ENCODE measurements around the gene OR6S1.
A peak's percentile ranks its signal among the peaks of the same experiment; 100 is the strongest.
"Not testable (repeated sequence)": the region's sequence is repeated elsewhere in the genome, so short reads cannot be mapped to it uniquely, and the experiment has no call there.

The OR6S1 gene

DNA sequence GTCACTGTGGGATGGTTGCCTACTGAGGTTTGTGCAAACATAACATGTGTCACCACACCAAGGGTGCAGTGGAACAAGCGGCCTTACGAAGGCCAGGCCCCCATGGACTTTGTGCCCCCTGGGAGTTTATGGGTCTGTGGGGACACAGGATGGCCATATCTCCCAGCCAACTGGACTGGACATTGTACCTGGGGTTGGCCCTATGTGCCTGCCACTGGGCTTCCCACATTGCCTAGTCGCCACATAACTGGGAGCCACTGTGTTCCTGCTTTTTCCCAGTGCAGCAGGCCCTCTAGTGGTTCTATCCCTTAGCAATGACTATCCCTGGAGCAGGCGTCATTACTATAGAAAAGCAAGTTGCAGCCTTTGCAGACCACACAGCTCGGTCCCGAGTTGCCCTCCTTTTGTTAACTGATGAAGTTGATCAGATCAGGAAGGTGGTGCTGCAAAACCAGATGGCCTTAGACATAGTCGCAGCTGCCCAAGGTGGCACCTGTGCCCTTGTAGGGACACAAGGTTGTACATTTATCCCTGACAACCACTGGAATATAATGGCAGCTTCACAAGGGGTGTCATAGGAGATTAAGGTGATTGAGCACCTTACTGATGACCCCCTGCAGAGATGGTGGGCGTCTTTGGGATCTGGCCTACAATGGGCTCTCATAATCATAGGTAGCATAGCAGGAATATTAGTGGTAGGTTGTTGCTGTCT lies 35.1 kb downstream of the OR6S1 start:
- TF ChIP-seq CTCF (IDR thresholded peaks at IDR 0.05; ENCODE audit: borderline replicate concordance, control extremely low read depth, extremely low read depth, insufficient read depth, missing control alignments): peak; percentile 55
- peak; percentile 39 for DNase-seq (ENCODE audit: low spot score)
- in situ Hi-C loops (cut with MboI; ENCODE audit: low sequenced_read_pairs, unreplicated experiment): loop anchor here (10.0 kb wide), 1 partner anchor 282 kb away; no protein-coding TSS in a partner anchor

DNA sequence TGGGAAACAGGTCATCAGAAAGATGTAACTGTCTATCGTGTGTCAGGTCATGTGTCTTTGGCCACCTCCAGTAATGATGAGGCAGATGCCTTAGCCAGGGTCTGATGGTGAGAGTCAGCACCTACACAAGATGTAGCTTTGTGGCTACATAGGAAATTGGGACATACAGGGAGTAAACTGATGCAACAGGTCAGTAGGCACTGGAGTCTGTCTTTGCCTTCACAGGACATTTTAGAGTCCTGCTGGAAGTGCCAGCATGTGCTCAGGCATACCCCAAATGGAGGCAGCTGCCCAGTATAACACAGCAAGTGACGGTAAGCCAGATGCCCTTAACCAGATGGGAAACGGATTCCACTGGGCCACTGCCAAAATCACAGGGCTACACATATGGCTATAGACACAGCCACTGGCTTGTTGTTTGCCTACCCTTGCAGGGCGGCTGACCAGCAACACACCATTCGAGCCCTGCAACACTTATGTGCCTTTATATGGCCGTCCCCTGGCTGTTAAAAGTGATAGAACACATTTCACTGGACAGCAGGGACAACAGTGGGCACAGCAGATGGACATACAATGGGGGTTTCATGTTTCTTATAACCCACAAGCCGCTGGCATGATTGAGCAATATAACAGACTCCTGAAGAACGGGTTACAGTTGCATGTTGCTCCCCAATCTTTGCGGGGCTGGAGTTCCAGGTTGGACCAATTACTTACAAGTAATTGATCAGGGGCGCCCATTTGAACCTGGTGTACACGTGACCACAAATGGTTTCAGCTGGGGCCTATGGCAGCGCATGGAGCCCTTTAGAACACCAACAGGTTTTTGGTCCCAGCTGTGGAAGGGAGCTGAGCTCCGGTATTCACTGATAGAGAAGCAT lies 37.4 kb downstream of the OR6S1 start:
- TF ChIP-seq CTCF (IDR thresholded peaks at IDR 0.05; ENCODE audit: borderline replicate concordance, control extremely low read depth, extremely low read depth, insufficient read depth, missing control alignments): no peak
- in situ Hi-C loops (cut with MboI; ENCODE audit: low sequenced_read_pairs, unreplicated experiment): loop anchor here (10.0 kb wide), 1 partner anchor 279 kb away; no protein-coding TSS in a partner anchor
- no peak for DNase-seq (ENCODE audit: low spot score)

GRCh38 chr14:20602583-20602982 lies 38.9 kb downstream of the OR6S1 start:
- DNase-seq (ENCODE audit: low spot score): no peak
- in situ Hi-C loops (cut with MboI; ENCODE audit: low sequenced_read_pairs, unreplicated experiment): loop anchor here (10.0 kb wide), 1 partner anchor 278 kb away; no protein-coding TSS in a partner anchor
- TF ChIP-seq CTCF (IDR thresholded peaks at IDR 0.05; ENCODE audit: borderline replicate concordance, control extremely low read depth, extremely low read depth, insufficient read depth, missing control alignments): no peak

- in situ Hi-C loops (cut with MboI; ENCODE audit: low sequenced_read_pairs, unreplicated experiment): loop anchor here (10.0 kb wide), 1 partner anchor 277 kb away; no protein-coding TSS in a partner anchor
- no peak for DNase-seq (ENCODE audit: low spot score)
- no peak for TF ChIP-seq CTCF (IDR thresholded peaks at IDR 0.05; ENCODE audit: borderline replicate concordance, control extremely low read depth, extremely low read depth, insufficient read depth, missing control alignments)
These were observed 40.0 kb downstream of the OR6S1 start for GRCh38 chr14:20601522-20601921.

GRCh38 chr14:20597108-20597507 lies 44.4 kb downstream of the OR6S1 start:
- in situ Hi-C loops (cut with MboI; ENCODE audit: low sequenced_read_pairs, unreplicated experiment): no loop called here
- DNase-seq (ENCODE audit: low spot score): no peak
- no peak for TF ChIP-seq CTCF (IDR thresholded peaks at IDR 0.05; ENCODE audit: borderline replicate concordance, control extremely low read depth, extremely low read depth, insufficient read depth, missing control alignments)

DNA sequence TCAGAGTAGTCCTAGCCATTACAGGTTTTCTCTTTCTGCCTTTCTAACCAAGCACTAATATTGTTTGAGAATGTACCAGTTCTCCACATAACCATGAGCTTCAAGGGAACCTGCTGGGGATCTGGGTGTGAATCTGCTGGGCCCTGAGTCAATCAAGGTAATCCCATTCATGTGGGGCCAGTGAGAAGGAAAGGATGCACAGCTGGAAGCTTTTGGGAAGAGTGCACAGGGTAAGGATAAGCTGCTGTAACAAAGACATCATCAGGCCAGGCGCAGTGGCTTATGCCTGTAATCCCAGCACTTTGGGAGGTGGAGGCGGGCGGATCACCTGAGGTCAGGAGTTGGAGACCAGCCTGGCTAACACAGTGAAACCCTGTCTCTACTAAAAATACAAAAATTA lies 45.8 kb downstream of the OR6S1 start:
- DNase-seq (ENCODE audit: low spot score); in situ Hi-C loops (cut with MboI; ENCODE audit: low sequenced_read_pairs, unreplicated experiment): not testable (repeated sequence)

DNA sequence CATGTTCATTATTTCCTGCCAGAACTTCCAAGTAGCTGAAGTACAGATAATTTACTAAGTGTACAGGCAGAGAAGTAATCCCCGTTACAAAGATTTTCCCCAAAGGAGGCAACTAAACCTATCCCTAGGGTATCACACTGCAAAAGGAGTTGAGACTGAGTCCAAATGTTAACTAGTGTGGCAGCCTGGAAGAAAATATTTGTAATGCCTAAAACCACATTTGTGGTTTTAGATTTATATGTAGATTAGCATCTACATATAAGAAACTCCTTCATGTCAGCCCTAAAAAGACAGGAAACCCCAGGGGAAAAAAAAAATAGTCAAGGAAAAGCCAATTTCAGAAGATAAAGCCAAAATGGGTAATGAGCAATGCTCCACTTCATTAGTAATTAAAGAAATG lies 48.9 kb downstream of the OR6S1 start:
- no peak for TF ChIP-seq CTCF (IDR thresholded peaks at IDR 0.05; ENCODE audit: borderline replicate concordance, control extremely low read depth, extremely low read depth, insufficient read depth, missing control alignments)
- no peak for DNase-seq (ENCODE audit: low spot score)
- in situ Hi-C loops (cut with MboI; ENCODE audit: low sequenced_read_pairs, unreplicated experiment): no loop called here
